ENCODE data around the gene THOC5. TPM values are rescaled to one million over a fixed set of nuclear protein-coding genes. Genes with fewer than 3 reads are reported as not detected.
A peak's percentile ranks its signal among the peaks of the same experiment; 100 is the strongest.
"Not testable (repeated sequence)": the region's sequence is repeated elsewhere in the genome, so short reads cannot be mapped to it uniquely, and the experiment has no call there.

The THOC5 gene
- total and polyA plus RNA-seq, 7 experiments from 2014 or later: 26.1 to 61.9 (median 46.3) TPM

- H3K27me3 ChIP-seq (ENCODE audit: control insufficient read depth in 2 of 2, insufficient read depth in 2 of 2, low read length in 2 of 2); H3K9me3 Mint-ChIP-seq; H3K9me3 ChIP-seq (ENCODE audit: control insufficient read depth in 2 of 3, low read length in 3 of 3); CTCF ChIA-PET; H3K4me3 ChIP-seq (ENCODE audit: low read length); H3K4me3 Mint-ChIP-seq; H3K27ac Mint-ChIP-seq; ATAC-seq; H3K27ac ChIP-seq (ENCODE audit: low read depth, low read length); DNase-seq; intact Hi-C loops (cut with micrococcal nuclease); H3K4me1 Mint-ChIP-seq; H3K4me1 ChIP-seq (ENCODE audit: control insufficient read depth in 2 of 2, insufficient read depth in 2 of 2, low read length in 2 of 2); H3K27me3 Mint-ChIP-seq; POLR2A ChIA-PET: not testable (repeated sequence)
- peaks cover 0 to 62% (median 6%) of the 10 kb centered on the region in 3 experiments for H3K36me3 ChIP-seq (ENCODE audit: control insufficient read depth in 2 of 3, insufficient read depth in 3 of 3, low read length in 3 of 3)
- H3K36me3 Mint-ChIP-seq: peaks cover 0 to 29% (median 14%) of the 10 kb centered on the region in 5 donors
These were observed 13.0 kb upstream of the THOC5 start for GRCh38 chr22:29566513-29566912.

GRCh38 chr22:29563652-29564460, 10.3 kb upstream of the THOC5 start:
- no peak overlapping the region for H3K4me3 ChIP-seq (ENCODE audit: low read length)
- H3K4me1 ChIP-seq (ENCODE audit: control insufficient read depth in 2 of 2, insufficient read depth in 2 of 2, low read length in 2 of 2): no peaks in the 10 kb centered on the region
- Mint-ChIP-seq H3K9me3 (no peaks in the 10 kb centered on the region), H3K36me3 (peaks cover 10 to 47% (median 23%) of the 10 kb centered on the region in 5 donors), H3K27me3 (no peaks in the 10 kb centered on the region), H3K4me1 (no peaks in the 10 kb centered on the region), H3K27ac (peak overlapping the region in 1 of 9 donors; percentile 78), H3K4me3 (no peak overlapping the region)
- ChIA-PET CTCF (no interaction called here), POLR2A (interaction anchor here (1.0 to 1.4 kb wide), 2 partner anchors 10 to 13 kb away, joined by 3 to 9 read pairs; partner anchors contain the start of gene THOC5)
- no peaks in the 10 kb centered on the region for H3K27me3 ChIP-seq (ENCODE audit: control insufficient read depth in 2 of 2, insufficient read depth in 2 of 2, low read length in 2 of 2)
- H3K36me3 ChIP-seq (ENCODE audit: control insufficient read depth in 2 of 3, insufficient read depth in 3 of 3, low read length in 3 of 3): peaks cover 0 to 63% (median 19%) of the 10 kb centered on the region in 3 experiments
- intact Hi-C loops (cut with micrococcal nuclease): no loop called here
- DNase-seq (no peak), ATAC-seq (no peak)
- H3K9me3 ChIP-seq (ENCODE audit: control insufficient read depth in 2 of 3, low read length in 3 of 3): no peaks in the 10 kb centered on the region
- H3K27ac ChIP-seq (ENCODE audit: low read depth, low read length): no peak overlapping the region

GRCh38 chr22:29559853-29560252, 6.3 kb upstream of the THOC5 start:
- peaks cover 14 to 53% (median 23%) of the 10 kb centered on the region in 5 donors for H3K36me3 Mint-ChIP-seq
- Histone ChIP-seq H3K36me3 (ENCODE audit: control insufficient read depth in 2 of 3, insufficient read depth in 3 of 3, low read length in 3 of 3) (peaks cover 4 to 78% (median 21%) of the 10 kb centered on the region in 3 experiments), H3K4me1 (ENCODE audit: control insufficient read depth in 2 of 2, insufficient read depth in 2 of 2, low read length in 2 of 2) (no peaks in the 10 kb centered on the region), H3K27ac (ENCODE audit: low read depth, low read length) (no peak overlapping the region), H3K9me3 (ENCODE audit: control insufficient read depth in 2 of 3, low read length in 3 of 3) (no peaks in the 10 kb centered on the region), H3K27me3 (ENCODE audit: control insufficient read depth in 2 of 2, insufficient read depth in 2 of 2, low read length in 2 of 2) (no peaks in the 10 kb centered on the region), H3K4me3 (ENCODE audit: low read length) (no peak overlapping the region)
- intact Hi-C loops (cut with micrococcal nuclease): no loop called here
- DNase-seq (no peak), ATAC-seq (no peak)
- H3K4me1 Mint-ChIP-seq: peaks cover 0 to 4% (median 0%) of the 10 kb centered on the region in 7 donors
- ChIA-PET POLR2A (no interaction called here), CTCF (no interaction called here)
- no peaks in the 10 kb centered on the region for H3K9me3 Mint-ChIP-seq
- H3K27ac Mint-ChIP-seq: peak overlapping the region in 3 of 9 donors; percentile 43 to 83 (median 45)
- no peaks in the 10 kb centered on the region for H3K27me3 Mint-ChIP-seq
- no peak overlapping the region for H3K4me3 Mint-ChIP-seq

- H3K27ac ChIP-seq (ENCODE audit: low read depth, low read length): no peak overlapping the region
- no peak overlapping the region for H3K4me3 ChIP-seq (ENCODE audit: low read length)
- ATAC-seq (no peak), DNase-seq (no peak)
- peaks cover 4 to 72% (median 21%) of the 10 kb centered on the region in 3 experiments for H3K36me3 ChIP-seq (ENCODE audit: control insufficient read depth in 2 of 3, insufficient read depth in 3 of 3, low read length in 3 of 3)
- H3K27me3 Mint-ChIP-seq: no peaks in the 10 kb centered on the region
- no peaks in the 10 kb centered on the region for H3K27me3 ChIP-seq (ENCODE audit: control insufficient read depth in 2 of 2, insufficient read depth in 2 of 2, low read length in 2 of 2)
- H3K4me1 Mint-ChIP-seq: peaks cover 0 to 4% (median 0%) of the 10 kb centered on the region in 7 donors
- intact Hi-C loops (cut with micrococcal nuclease): no loop called here
- H3K4me3 Mint-ChIP-seq: no peak overlapping the region
- no peaks in the 10 kb centered on the region for H3K9me3 ChIP-seq (ENCODE audit: control insufficient read depth in 2 of 3, low read length in 3 of 3)
- H3K4me1 ChIP-seq (ENCODE audit: control insufficient read depth in 2 of 2, insufficient read depth in 2 of 2, low read length in 2 of 2): peaks cover 2 to 5% of the 10 kb centered on the region in 2 donors
- POLR2A ChIA-PET: no interaction called here
- peaks cover 14 to 48% (median 21%) of the 10 kb centered on the region in 5 donors for H3K36me3 Mint-ChIP-seq
- H3K9me3 Mint-ChIP-seq: no peaks in the 10 kb centered on the region
- CTCF ChIA-PET: no interaction called here
- peak overlapping the region in 2 of 9 donors; percentile 27 to 56 for H3K27ac Mint-ChIP-seq
These were observed 5.5 kb upstream of the THOC5 start for GRCh38 chr22:29559030-29559429.

GRCh38 chr22:29555065-29555644, 1.6 kb upstream of the THOC5 start:
- CTCF ChIA-PET: no interaction called here
- DNase-seq (no peak), ATAC-seq (no peak)
- H3K27me3 Mint-ChIP-seq: no peaks in the 10 kb centered on the region
- no peaks in the 10 kb centered on the region for H3K9me3 Mint-ChIP-seq
- POLR2A ChIA-PET: interaction anchor here (1.0 to 2.6 kb wide), 9 partner anchors 21 to 282 kb away, joined by 3 to 15 read pairs (median 7); partner anchors contain the start of genes ASCC2 and NIPSNAP1
- intact Hi-C loops (cut with micrococcal nuclease): no loop called here
- peak overlapping the region; percentile 62 to 98 (median 94) for H3K27ac Mint-ChIP-seq
- Histone ChIP-seq H3K4me3 (ENCODE audit: low read length) (no peak overlapping the region), H3K27ac (ENCODE audit: low read depth, low read length) (peak overlapping the region; percentile 84), H3K27me3 (ENCODE audit: control insufficient read depth in 2 of 2, insufficient read depth in 2 of 2, low read length in 2 of 2) (no peaks in the 10 kb centered on the region), H3K4me1 (ENCODE audit: control insufficient read depth in 2 of 2, insufficient read depth in 2 of 2, low read length in 2 of 2) (peaks cover 4 to 7% of the 10 kb centered on the region in 2 donors), H3K36me3 (ENCODE audit: control insufficient read depth in 2 of 3, insufficient read depth in 3 of 3, low read length in 3 of 3) (peaks cover 4 to 51% (median 7%) of the 10 kb centered on the region in 3 experiments), H3K9me3 (ENCODE audit: control insufficient read depth in 2 of 3, low read length in 3 of 3) (no peaks in the 10 kb centered on the region)
- H3K4me3 Mint-ChIP-seq: peak overlapping the region in 9 of 10 donors; percentile 25 to 95 (median 53)
- H3K36me3 Mint-ChIP-seq: peaks cover 14 to 32% (median 19%) of the 10 kb centered on the region in 5 donors
- peaks cover under 1 to 25% (median 17%) of the 10 kb centered on the region in 7 donors for H3K4me1 Mint-ChIP-seq

- ATAC-seq; DNase-seq; H3K9me3 ChIP-seq (ENCODE audit: control insufficient read depth in 2 of 3, low read length in 3 of 3); H3K4me1 ChIP-seq (ENCODE audit: control insufficient read depth in 2 of 2, insufficient read depth in 2 of 2, low read length in 2 of 2); CTCF ChIA-PET; H3K27ac ChIP-seq (ENCODE audit: low read depth, low read length); H3K4me3 ChIP-seq (ENCODE audit: low read length); H3K27me3 ChIP-seq (ENCODE audit: control insufficient read depth in 2 of 2, insufficient read depth in 2 of 2, low read length in 2 of 2); H3K27me3 Mint-ChIP-seq; H3K9me3 Mint-ChIP-seq: not testable (repeated sequence)
- H3K4me1 Mint-ChIP-seq: peaks cover 12 to 41% (median 29%) of the 10 kb centered on the region in 7 donors
- peak overlapping the region in 6 of 9 donors; percentile 59 to 99 (median 96) for H3K27ac Mint-ChIP-seq
- H3K36me3 Mint-ChIP-seq: peaks cover 10 to 32% (median 20%) of the 10 kb centered on the region in 5 donors
- POLR2A ChIA-PET: interaction anchor here (1.8 kb wide), 1 partner anchor 214 kb away, joined by 7 read pairs; the partner anchor contains the start of genes UQCR10 and ZMAT5
- H3K36me3 ChIP-seq (ENCODE audit: control insufficient read depth in 2 of 3, insufficient read depth in 3 of 3, low read length in 3 of 3): peaks cover 4 to 48% (median 8%) of the 10 kb centered on the region in 3 experiments
- intact Hi-C loops (cut with micrococcal nuclease): loop anchor here (2.0 to 5.0 kb wide), 4 partner anchors 158 to 285 kb away; partner anchors contain the start of genes EWSR1 (in 1 of the 2), RHBDD3 (in 1 of the 2), UQCR10 (in 1 of the 2) and ZMAT5 (in 1 of the 2)
- peak overlapping the region; percentile 16 to 99 (median 91) for H3K4me3 Mint-ChIP-seq
These were observed 1.2 kb downstream of the THOC5 start for GRCh38 chr22:29552357-29552756.

Data from naive thymus-derived CD4-positive, alpha-beta T cell (primary cell).